Uterus (tissue), 2 donors: ENCODE measurements around the gene KLHL41.

Source experiments
- CTCF ChIP-seq, 4 experiments: fragments of 200-600 bp in 2 of 4; fragments of 450-650 bp in 2 of 4; sonication (generic) in 2 of 4; IDR thresholded peaks; one replicate each; pipeline ENCODE4 v1.5.1; 2016 to 2019; ENCODE audit warnings: antibody characterized with exemption in 4 of 4, mild to moderate bottlenecking in 2 of 4, moderate library complexity in 1 of 4
- POLR2A ChIP-seq, 2 donors: fragments of 450-650 bp; IDR thresholded peaks; one replicate each; pipeline ENCODE4 v1.6.1; 2016; ENCODE audit warnings: antibody characterized with exemption in 2 of 2, mild to moderate bottlenecking in 1 of 2, moderate library complexity in 1 of 2

DNA sequence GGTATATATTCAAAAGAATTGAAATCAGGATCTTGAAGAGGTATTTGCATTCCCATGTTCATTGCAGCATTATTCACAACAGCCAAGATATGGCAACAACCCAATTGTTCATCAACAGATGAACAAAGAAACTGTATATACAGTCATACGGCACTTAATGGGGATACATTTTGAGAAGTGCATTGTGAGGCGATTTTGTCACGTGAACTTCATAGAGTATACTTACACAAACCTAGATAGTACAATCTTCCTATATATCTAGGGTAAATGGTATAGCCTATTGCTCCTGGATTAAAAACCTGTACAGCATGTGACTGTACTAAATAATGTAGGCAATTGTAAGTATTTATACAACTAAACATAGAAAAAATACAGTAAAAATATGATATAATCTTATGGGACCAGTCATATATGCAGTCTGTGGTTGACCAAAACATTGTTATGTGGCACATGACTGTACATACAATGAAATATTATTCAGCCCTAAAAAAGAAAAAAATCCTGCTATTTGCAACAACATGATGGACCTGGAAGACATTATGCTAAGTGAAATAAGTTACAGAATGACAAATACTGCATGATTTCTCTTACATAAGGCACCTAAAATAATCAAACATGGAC is 39.4 kb upstream of the KLHL41 start:
- TF ChIP-seq CTCF (IDR thresholded peaks at IDR 0.05) (no peak), POLR2A (IDR thresholded peaks at IDR 0.05) (no peak)
